GM18951 (cell line): Measurements from ENCODE around the gene PVRIG.
"Not testable (repeated sequence)": the region's sequence is repeated elsewhere in the genome, so short reads cannot be mapped to it uniquely, and the experiment has no call there.

Source experiments
- POLR2A ChIP-seq: IDR thresholded peaks from 4 replicates; pipeline ENCODE4 v1.6.1; 2011; ENCODE audit warnings: mild to moderate bottlenecking; ENCODE audit not compliant: insufficient read length, insufficient read depth; ENCODE audit errors: extremely low read depth
- in situ Hi-C: fragments of 300-500 bp; cut with MboI; formaldehyde crosslinking; loops from one replicate; pipeline ENCODE4 v1.12.0; 2022; ENCODE audit warnings: low sequenced_read_pairs, mixed read lengths, inconsistent platforms; ENCODE audit not compliant: unreplicated experiment

Gene PVRIG

GRCh38 chr7:100212631-100213286 is 7.0 kb upstream of the PVRIG start:
- no peak for TF ChIP-seq POLR2A
- in situ Hi-C loops: loop anchor here (10.0 kb wide), 2 partner anchors 68 to 132 kb away; partner anchors contain the start of gene LAMTOR4

GRCh38 chr7:100213672-100214071 is 6.1 kb upstream of the PVRIG start:
- in situ Hi-C loops: loop anchor here (10.0 kb wide), 2 partner anchors 69 to 131 kb away; partner anchors contain the start of gene LAMTOR4
- no peak for TF ChIP-seq POLR2A

- in situ Hi-C loops: loop anchor here (10.0 kb wide), 2 partner anchors 70 to 130 kb away; partner anchors contain the start of gene LAMTOR4
Observed at GRCh38 chr7:100214356-100214755, 5.4 kb upstream of the PVRIG start.

- in situ Hi-C loops: loop anchor here (10.0 kb wide), 2 partner anchors 71 to 129 kb away; partner anchors contain the start of gene LAMTOR4
- no peak for TF ChIP-seq POLR2A
Observed at GRCh38 chr7:100215895-100216294, 3.9 kb upstream of the PVRIG start.

GRCh38 chr7:100217934-100218333 is 1.8 kb upstream of the PVRIG start:
- in situ Hi-C loops: loop anchor here (10.0 kb wide), 2 partner anchors 73 to 127 kb away; partner anchors contain the start of gene LAMTOR4

- TF ChIP-seq POLR2A: no peak
- in situ Hi-C loops: loop anchor here (10.0 kb wide), 2 partner anchors 75 to 125 kb away; partner anchors contain the start of gene LAMTOR4
Observed at GRCh38 chr7:100219271-100219737, 445 bp upstream of the PVRIG start.

- in situ Hi-C loops: no loop called here
- no peak for TF ChIP-seq POLR2A
Observed at GRCh38 chr7:100220586-100221230, 959 bp downstream of the PVRIG start.

- TF ChIP-seq POLR2A: peak; percentile 52
- in situ Hi-C loops: no loop called here
Observed at GRCh38 chr7:100221231-100221718, 1.5 kb downstream of the PVRIG start.

- no peak for TF ChIP-seq POLR2A
- in situ Hi-C loops: no loop called here
Observed at GRCh38 chr7:100221767-100222444, 2.2 kb downstream of the PVRIG start.

GRCh38 chr7:100222445-100223132 is 2.8 kb downstream of the PVRIG start:
- in situ Hi-C loops: no loop called here

GRCh38 chr7:100223376-100223927 is 3.7 kb downstream of the PVRIG start:
- in situ Hi-C loops: not testable (repeated sequence)

More at GRCh38 chr7:100222445-100223132, 2.8 kb downstream of the PVRIG start:
- no peak for TF ChIP-seq POLR2A

- in situ Hi-C loops: not testable (repeated sequence)
Observed at GRCh38 chr7:100224891-100225290, 5.1 kb downstream of the PVRIG start.

- in situ Hi-C loops: not testable (repeated sequence)
Observed at GRCh38 chr7:100234660-100235317, 15.0 kb downstream of the PVRIG start.

GRCh38 chr7:100239975-100240374 is 20.2 kb downstream of the PVRIG start:
- in situ Hi-C loops: not testable (repeated sequence)

- in situ Hi-C loops: not testable (repeated sequence)
Observed at GRCh38 chr7:100243385-100243784, 23.6 kb downstream of the PVRIG start.

- in situ Hi-C loops: not testable (repeated sequence)
Observed at GRCh38 chr7:100244988-100245605, 25.3 kb downstream of the PVRIG start.
